Activated CD8-positive, alpha-beta T cell treated with anti-CD3 and anti-CD28 coated beads for 36 hours (primary cell): ENCODE measurements around the gene CNIH1. TPM values are rescaled to one million over a fixed set of nuclear protein-coding genes. Genes with fewer than 3 reads are reported as not detected.
"Not testable (repeated sequence)": the region's sequence is repeated elsewhere in the genome, so short reads cannot be mapped to it uniquely, and the experiment has no call there.

ENCODE experiments used
- ATAC-seq: fragments of 200-7000 bp; cut with Tn5 transposase; one replicate; pipeline ENCODE4 v1.10.0; 2021; ENCODE audit warnings: mild to moderate bottlenecking, moderate library complexity
- CTCF ChIA-PET: fragments of 350-600 bp; sonication (Branson Sonifier 250); formaldehyde crosslinking; loops from one replicate; lab custom pipeline; 2021; ENCODE audit warnings: antibody characterized with exemption; lab: Charles Lee
- POLR2A ChIA-PET: fragments of 350-600 bp; sonication (Branson Sonifier 250); formaldehyde crosslinking; loops from one replicate; lab custom pipeline; 2021; ENCODE audit warnings: antibody characterized with exemption; lab: Charles Lee
- DNase-seq: peaks from one replicate; pipeline ENCODE4 v3.0.0-alpha.2; 2020
- H3K27ac Mint-ChIP-seq: one replicate; pipeline ENCODE4 v1.8.0; 2021; ENCODE audit warnings: mild to moderate bottlenecking, mixed read lengths
- H3K27me3 Mint-ChIP-seq: one replicate; pipeline ENCODE4 v1.8.0; 2021; ENCODE audit warnings: mixed read lengths
- H3K36me3 Mint-ChIP-seq: one replicate; pipeline ENCODE4 v1.8.0; 2021; ENCODE audit warnings: low read depth, mixed read lengths
- H3K4me1 Mint-ChIP-seq: one replicate; pipeline ENCODE4 v1.8.0; 2021; ENCODE audit warnings: low read depth, mixed read lengths
- H3K4me3 Mint-ChIP-seq: one replicate; pipeline ENCODE4 v1.8.0; 2021; ENCODE audit warnings: mild to moderate bottlenecking, moderate library complexity, mixed read lengths
- H3K9me3 Mint-ChIP-seq: one replicate; pipeline ENCODE4 v1.8.0; 2021; ENCODE audit warnings: mixed read lengths
- intact Hi-C: fragments of 100-400 bp; cut with micrococcal nuclease; formaldehyde crosslinking; loops from one replicate; pipeline ENCODE4 v1.10.0; 2022
- total RNA-seq, 2 experiments: library from RNA; stranded (reverse); gene quantifications; one replicate each; pipeline ENCODE4 v1.2.3, GENCODE V29; 2021
- TF ChIP-seq, protein P1 (sequence below): fragments of 200-600 bp; IDR thresholded peaks from one replicate; pipeline ENCODE4 v1.8.0; 2022; ENCODE audit warnings: antibody characterized with exemption, mild to moderate bottlenecking

The CNIH1 gene
- total RNA-seq, 2 experiments from 2014 or later = 82.0 to 82.7 TPM

DNA sequence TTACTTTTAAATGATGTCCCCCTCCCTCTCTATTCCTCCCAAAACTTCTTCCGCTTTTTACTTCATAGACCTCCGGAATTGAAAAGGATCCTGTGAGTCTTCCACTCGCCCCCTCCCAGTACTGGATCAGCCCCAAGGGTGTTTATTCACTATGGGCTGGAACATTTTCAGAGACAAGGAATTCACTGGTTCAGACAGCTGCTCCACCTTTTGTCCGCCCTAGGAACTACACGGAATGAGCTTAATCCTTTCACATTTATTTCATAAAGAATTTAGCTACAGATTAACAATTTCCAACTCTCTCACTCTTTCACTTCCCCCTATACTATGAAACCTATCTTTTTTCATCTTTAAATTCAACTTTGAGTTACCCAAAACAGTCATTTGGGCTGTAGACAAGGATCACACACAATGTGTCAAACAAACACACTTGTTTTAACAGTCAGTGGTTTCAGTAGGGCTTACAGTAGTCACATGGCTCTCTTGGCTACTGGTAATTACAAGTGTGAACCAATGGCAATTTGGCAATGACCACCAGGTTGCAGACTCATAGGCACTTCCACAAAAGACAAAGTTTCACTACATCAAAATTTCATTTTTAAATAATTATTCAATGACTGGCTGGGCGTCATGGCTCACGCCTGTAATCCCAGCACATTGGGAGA lies 20.6 kb downstream of the CNIH1 start:
- Mint-ChIP-seq H3K27ac (no peak overlapping the region), H3K4me1 (peaks cover 16% of the 10 kb centered on the region), H3K27me3 (no peaks in the 10 kb centered on the region), H3K9me3 (no peaks in the 10 kb centered on the region), H3K4me3 (no peak overlapping the region), H3K36me3 (peaks cover 15% of the 10 kb centered on the region)
- TF ChIP-seq, protein P1, sequence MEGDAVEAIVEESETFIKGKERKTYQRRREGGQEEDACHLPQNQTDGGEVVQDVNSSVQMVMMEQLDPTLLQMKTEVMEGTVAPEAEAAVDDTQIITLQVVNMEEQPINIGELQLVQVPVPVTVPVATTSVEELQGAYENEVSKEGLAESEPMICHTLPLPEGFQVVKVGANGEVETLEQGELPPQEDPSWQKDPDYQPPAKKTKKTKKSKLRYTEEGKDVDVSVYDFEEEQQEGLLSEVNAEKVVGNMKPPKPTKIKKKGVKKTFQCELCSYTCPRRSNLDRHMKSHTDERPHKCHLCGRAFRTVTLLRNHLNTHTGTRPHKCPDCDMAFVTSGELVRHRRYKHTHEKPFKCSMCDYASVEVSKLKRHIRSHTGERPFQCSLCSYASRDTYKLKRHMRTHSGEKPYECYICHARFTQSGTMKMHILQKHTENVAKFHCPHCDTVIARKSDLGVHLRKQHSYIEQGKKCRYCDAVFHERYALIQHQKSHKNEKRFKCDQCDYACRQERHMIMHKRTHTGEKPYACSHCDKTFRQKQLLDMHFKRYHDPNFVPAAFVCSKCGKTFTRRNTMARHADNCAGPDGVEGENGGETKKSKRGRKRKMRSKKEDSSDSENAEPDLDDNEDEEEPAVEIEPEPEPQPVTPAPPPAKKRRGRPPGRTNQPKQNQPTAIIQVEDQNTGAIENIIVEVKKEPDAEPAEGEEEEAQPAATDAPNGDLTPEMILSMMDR = peak; percentile 26
- POLR2A ChIA-PET = no interaction called here
- DNase-seq (peak; percentile 15), ATAC-seq (peak; percentile 49)
- intact Hi-C loops = no loop called here
- CTCF ChIA-PET = interaction anchor here (1.0 to 2.0 kb wide), 2 partner anchors 15 to 63 kb away, joined by 3 to 6 read pairs; no protein-coding TSS in a partner anchor

DNA sequence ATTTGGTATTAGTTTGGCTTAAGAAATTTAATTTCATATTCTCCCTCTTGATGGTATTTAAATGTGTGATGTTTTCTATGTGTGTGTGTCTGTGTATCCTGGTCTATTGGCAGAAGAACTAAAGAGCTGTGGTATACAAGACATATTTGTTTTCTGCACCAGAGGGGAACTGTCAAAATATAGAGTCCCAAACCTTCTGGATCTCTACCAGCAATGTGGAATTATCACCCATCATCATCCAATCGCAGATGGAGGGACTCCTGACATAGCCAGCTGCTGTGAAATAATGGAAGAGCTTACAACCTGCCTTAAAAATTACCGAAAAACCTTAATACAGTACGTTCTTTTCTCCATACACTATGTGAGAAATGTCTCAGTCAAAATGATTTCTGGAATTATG lies 29.8 kb downstream of the CNIH1 start:
- Mint-ChIP-seq H3K36me3 (peaks cover 36% of the 10 kb centered on the region), H3K27ac (no peak overlapping the region), H3K4me1 (no peaks in the 10 kb centered on the region), H3K27me3 (no peaks in the 10 kb centered on the region), H3K9me3 (no peaks in the 10 kb centered on the region), H3K4me3 (no peak overlapping the region)
- CTCF ChIA-PET = interaction anchor here (1.3 to 1.4 kb wide), 2 partner anchors 24 to 64 kb away, joined by 3 to 4 read pairs; no protein-coding TSS in a partner anchor
- TF ChIP-seq, protein P1 = no peak
- no peak for ATAC-seq
- intact Hi-C loops = no loop called here
- POLR2A ChIA-PET = interaction anchor here (2.4 kb wide), 1 partner anchor 14 kb away, joined by 7 read pairs; the partner anchor contains the start of gene CDKN3
- DNase-seq = no peak

DNA sequence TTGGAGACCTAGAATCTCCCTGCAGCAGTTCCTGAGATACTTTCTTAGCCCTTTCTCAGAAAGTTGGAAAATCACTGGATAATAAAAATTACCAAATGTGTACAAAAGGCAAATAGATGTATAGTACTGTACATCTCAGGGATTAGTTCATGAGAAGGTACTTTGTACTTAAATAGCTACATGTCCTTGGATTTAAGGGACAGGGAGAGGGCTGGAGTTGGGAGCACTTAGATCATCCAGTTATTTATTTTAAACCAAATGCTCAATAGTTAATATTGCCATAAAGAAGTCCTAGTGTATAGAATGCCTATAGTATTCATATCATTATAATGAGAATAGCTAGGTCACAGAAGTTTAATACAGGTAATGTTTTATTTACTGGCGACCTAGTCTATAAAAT lies 31.0 kb downstream of the CNIH1 start:
- CTCF ChIA-PET = no interaction called here
- POLR2A ChIA-PET = interaction anchor here (0.7 to 2.4 kb wide), 2 partner anchors 13 to 134 kb away, joined by 3 to 7 read pairs; partner anchors contain the start of gene CDKN3

DNA sequence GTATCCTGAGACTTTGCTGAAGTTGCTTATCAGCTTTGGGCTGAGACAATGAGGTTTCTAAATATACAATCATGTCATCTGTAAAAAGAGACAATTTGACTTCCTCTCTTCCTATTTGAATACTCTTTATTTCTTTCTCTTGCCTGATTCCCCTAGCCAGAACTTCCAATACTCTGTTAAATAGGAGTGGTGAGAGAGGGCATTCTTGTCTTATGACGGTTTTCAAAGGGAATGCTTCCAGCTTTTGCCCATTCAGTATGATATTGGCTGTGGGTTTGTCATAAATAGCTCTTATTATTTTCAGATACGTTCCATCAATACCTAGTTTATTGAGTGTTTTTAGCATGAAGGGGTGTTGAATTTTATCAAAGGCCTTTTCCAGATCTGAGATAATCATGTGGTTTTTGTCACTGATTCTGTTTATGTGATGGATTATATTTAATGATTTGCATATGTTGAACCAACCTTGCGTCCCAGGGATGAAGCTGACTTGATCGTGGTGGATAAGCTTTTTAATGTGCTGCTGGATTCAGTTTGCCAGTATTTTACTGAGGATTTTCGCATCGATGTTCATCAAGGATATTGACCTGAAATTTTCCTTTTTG lies 37.7 kb downstream of the CNIH1 start:
- ATAC-seq, H3K4me3 Mint-ChIP-seq, H3K27me3 Mint-ChIP-seq, DNase-seq, H3K27ac Mint-ChIP-seq, H3K4me1 Mint-ChIP-seq, H3K9me3 Mint-ChIP-seq, CTCF ChIA-PET, intact Hi-C loops, POLR2A ChIA-PET: not testable (repeated sequence)
- peaks cover 66% of the 10 kb centered on the region for H3K36me3 Mint-ChIP-seq

More for the DNA sequence above, 31.0 kb downstream of the CNIH1 start:
- TF ChIP-seq, protein P1 = no peak
- Mint-ChIP-seq H3K9me3 (no peaks in the 10 kb centered on the region), H3K27me3 (no peaks in the 10 kb centered on the region), H3K4me3 (no peak overlapping the region), H3K36me3 (peaks cover 48% of the 10 kb centered on the region), H3K27ac (no peak overlapping the region), H3K4me1 (peaks cover 3% of the 10 kb centered on the region)
- intact Hi-C loops = no loop called here
- ATAC-seq (no peak), DNase-seq (no peak)

DNA sequence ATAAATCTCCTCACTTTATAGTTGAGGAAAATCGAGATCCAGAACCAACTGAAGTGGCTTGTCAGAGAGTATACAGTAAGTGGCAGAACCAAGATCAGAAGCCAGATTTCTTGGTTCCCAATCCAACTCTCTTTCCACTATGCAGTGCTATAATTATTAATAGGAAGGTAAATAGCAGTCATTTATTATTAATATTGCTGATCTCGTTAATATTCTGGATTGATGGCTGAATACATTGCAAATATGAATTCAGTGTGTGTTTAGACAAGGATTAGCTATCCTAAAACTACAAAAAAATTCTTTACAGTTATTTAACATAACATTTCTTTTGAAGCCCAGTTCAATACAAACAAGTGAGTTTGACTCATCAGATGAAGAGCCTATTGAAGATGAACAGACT lies 41.6 kb downstream of the CNIH1 start:
- ATAC-seq (no peak), DNase-seq (no peak)
- ChIA-PET POLR2A (no interaction called here), CTCF (no interaction called here)
- Mint-ChIP-seq H3K9me3 (no peaks in the 10 kb centered on the region), H3K36me3 (peaks cover 38% of the 10 kb centered on the region), H3K4me1 (peaks cover 17% of the 10 kb centered on the region), H3K4me3 (no peak overlapping the region), H3K27me3 (no peaks in the 10 kb centered on the region), H3K27ac (no peak overlapping the region)
- TF ChIP-seq, protein P1 = no peak
- intact Hi-C loops = loop anchor here (5.0 kb wide), 1 partner anchor 43 kb away; the partner anchor contains the start of gene CNIH1
